ENCODE measurements around the gene CTBP1.

CTBP1 gene

GRCh38 chr4:1208266-1208961 lies 40.5 kb downstream of the CTBP1 start:
- DNase-seq = no peak

GRCh38 chr4:1207603-1208265 lies 41.2 kb downstream of the CTBP1 start:
- peak; percentile 52 for DNase-seq

GRCh38 chr4:1207157-1207470 lies 41.8 kb downstream of the CTBP1 start:
- peak; percentile 51 for DNase-seq

GRCh38 chr4:1206299-1207156 lies 42.4 kb downstream of the CTBP1 start:
- DNase-seq = peak; percentile 51

- DNase-seq = no peak
These were observed 43.2 kb downstream of the CTBP1 start for GRCh38 chr4:1205586-1206298.

GRCh38 chr4:1204828-1205585 lies 43.9 kb downstream of the CTBP1 start:
- DNase-seq = no peak

GRCh38 chr4:1204286-1204827 lies 44.6 kb downstream of the CTBP1 start:
- DNase-seq = no peak

GRCh38 chr4:1203026-1203616 lies 45.8 kb downstream of the CTBP1 start:
- peak; percentile 61 for DNase-seq

- peak; percentile 60 for DNase-seq
These were observed 46.4 kb downstream of the CTBP1 start for GRCh38 chr4:1202526-1203011.

- peak; percentile 89 for DNase-seq
These were observed 46.9 kb downstream of the CTBP1 start for GRCh38 chr4:1201851-1202525.

- DNase-seq = peak; percentile 64
These were observed 48.4 kb downstream of the CTBP1 start for GRCh38 chr4:1200425-1201035.

GRCh38 chr4:1199556-1200331 lies 49.2 kb downstream of the CTBP1 start:
- peak; percentile 52 for DNase-seq

- DNase-seq = no peak
These were observed 50.7 kb downstream of the CTBP1 start for GRCh38 chr4:1198098-1198844.

GRCh38 chr4:1196421-1197183 lies 52.3 kb downstream of the CTBP1 start:
- DNase-seq = no peak

GRCh38 chr4:1195891-1196401 lies 53.0 kb downstream of the CTBP1 start:
- DNase-seq = no peak

GRCh38 chr4:1195109-1195671 lies 53.7 kb downstream of the CTBP1 start:
- no peak for DNase-seq

All from activated CD8-positive, alpha-beta memory T cell treated with anti-CD3 and anti-CD28 coated beads for 24 hours (primary cell).